Measurements from ENCODE around the gene SCPEP1.

Gene SCPEP1

DNA sequence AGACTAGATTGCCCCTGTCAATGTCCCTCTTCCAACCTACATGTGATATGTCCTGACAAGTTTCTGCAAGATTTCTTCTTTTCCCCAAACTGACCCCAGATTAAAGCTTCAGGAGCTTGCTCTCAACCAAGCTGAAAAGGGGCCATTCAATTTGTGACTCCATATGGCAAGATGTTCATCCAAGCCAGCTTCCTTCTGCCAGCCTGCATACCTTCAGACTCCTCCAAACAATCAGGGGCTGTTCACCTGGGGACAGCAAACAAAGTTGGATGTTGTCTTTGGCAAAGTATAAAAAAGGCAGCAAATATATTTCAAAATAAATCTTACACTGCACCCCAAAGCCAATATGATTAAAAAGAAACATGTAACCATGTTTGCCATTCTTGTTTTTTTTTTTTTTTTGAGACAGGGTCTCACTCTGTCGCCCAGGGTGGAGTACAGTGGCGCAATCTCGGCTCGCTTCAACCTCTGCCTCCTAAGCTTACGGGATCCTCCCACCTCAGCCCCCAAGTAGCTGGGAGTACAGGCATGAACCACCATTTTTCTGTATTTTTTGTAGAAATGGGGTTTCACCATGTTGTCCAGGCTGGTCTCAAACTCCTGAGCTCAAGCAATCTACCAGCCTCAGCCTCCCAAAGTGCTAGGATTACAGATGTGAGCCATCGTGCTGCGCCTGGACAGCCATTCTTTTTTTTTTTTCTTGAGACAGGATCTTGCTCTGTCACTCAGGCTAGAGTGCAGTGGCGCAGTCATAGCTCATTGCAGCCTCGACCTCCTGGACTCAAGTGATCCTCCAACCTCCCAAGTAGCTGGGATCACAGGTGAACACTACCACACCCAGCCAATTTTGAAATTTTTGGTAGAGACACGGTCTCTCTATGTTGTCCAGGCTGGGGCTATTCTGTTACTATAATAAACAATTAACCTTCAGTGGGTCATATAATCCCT lies 57.1 kb downstream of the SCPEP1 start:
- H3K4me3 ChIP-seq (ENCODE audit: low read depth, low read length): no peak overlapping the region

GRCh38 chr17:57035971-57036481 lies 58.1 kb downstream of the SCPEP1 start:
- H3K4me3 ChIP-seq (ENCODE audit: low read depth, low read length): no peak overlapping the region

GRCh38 chr17:57037411-57037810 lies 59.5 kb downstream of the SCPEP1 start:
- no peak overlapping the region for H3K4me3 ChIP-seq (ENCODE audit: low read depth, low read length)

DNA sequence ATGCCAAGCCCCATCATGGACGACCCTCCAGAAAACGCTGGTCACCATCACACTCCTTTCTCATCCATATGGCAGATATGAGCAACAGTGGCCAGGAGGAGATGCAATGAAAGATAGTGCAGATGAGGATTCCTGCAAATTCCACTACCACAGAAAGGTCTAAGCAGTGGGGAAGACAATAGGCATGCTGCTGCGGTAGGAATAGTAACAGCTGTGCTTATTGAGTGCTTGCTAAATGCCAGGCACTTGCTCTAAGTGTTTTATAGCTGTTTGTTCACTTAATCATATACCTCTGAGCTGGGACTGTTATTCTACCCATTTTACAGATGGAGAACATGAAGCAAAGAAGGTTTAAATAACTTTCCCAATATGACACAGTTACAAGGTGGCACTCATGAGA lies 60.6 kb downstream of the SCPEP1 start:
- no peak overlapping the region for H3K4me3 ChIP-seq (ENCODE audit: low read depth, low read length)

GRCh38 chr17:57040571-57040970 lies 62.6 kb downstream of the SCPEP1 start:
- no peak overlapping the region for H3K4me3 ChIP-seq (ENCODE audit: low read depth, low read length)

DNA sequence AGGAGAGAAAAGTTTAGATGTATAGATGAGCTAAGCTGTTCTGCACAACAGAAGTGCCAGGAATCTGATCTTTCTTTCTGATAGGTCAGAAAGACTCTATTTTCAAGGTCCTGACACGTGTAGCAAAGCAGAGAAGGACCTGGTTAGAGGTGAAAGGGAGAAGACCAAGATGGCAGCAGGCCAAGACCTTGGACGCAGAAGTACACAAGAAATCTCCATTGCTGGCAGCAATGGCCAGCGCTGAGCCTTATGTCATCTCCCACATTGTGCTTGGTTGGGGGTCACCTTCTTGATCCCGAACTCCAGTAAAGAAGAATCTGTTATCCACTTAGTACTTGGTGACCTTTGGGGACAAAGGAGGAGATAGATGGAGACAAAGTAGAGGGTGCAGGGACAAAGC lies 65.3 kb downstream of the SCPEP1 start:
- H3K4me3 ChIP-seq (ENCODE audit: low read depth, low read length): no peak overlapping the region

DNA sequence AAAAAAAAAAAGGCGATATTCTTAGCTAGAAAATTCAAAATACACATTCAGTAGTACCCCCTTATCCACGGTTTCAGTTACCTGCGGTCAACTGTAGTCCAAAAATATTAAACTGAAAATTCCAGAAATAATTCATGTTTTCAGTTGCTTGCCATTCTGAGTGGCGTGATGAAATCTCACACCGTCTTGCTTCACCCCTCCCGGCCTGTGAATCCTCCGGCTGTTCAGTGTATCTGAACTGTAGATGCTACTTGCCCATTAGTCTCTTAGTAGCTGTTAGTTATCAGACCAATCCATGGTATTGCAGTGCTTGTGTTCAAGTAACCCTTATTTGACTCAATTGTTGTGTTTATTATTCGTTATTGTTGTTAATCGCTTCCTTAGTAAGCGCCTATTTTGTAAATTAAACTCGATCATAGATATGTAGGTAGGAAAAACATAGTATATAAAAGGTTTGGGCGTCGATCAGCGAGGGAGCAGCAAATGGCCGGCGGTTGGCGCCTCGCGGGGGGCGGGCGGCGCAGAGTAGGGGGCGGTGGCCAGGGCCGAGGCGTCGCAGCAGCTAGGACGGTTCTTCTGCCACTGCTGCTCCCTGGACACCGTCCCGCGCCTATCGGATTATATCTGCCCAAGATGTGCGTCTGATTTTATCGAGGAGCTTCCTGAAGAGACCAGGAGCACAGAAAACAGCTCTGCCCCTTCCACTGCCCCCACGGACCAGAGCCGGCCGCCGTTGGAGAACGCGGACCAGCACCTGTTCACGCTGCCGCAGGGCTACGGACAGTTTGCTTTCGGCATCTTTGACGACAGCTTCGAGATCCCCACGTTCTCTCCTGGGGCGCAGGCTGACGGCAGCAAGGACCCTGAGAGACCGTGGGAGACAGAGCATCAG lies 67.3 kb downstream of the SCPEP1 start:
- H3K4me3 ChIP-seq (ENCODE audit: low read depth, low read length): no peak overlapping the region

- H3K4me3 ChIP-seq (ENCODE audit: low read depth, low read length): no peak overlapping the region
Measured at GRCh38 chr17:57045868-57046704, 68.2 kb downstream of the SCPEP1 start.

GRCh38 chr17:57046749-57047148 lies 68.8 kb downstream of the SCPEP1 start:
- no peak overlapping the region for H3K4me3 ChIP-seq (ENCODE audit: low read depth, low read length)

DNA sequence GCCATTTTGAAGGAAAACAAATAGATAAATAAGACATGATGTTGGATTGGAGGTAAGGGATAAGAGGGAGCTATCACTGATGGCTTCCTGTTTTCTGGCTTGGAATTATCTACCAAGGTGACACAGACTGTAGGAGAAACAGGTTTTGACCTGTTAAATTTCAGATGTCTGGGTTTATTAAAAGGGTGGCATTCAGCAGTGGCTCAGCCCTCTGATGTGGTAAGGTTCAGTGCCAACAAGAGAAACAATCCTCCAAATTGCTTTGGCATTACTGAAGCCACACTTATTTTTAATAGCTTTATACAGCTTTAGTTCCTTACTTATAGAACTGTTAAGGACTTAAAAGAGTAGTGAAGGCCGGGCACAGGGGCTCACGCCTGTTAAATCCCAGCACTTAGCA lies 70.2 kb downstream of the SCPEP1 start:
- no peak overlapping the region for H3K4me3 ChIP-seq (ENCODE audit: low read depth, low read length)

- no peak overlapping the region for H3K4me3 ChIP-seq (ENCODE audit: low read depth, low read length)
Measured at GRCh38 chr17:57050306-57050705, 72.4 kb downstream of the SCPEP1 start.

DNA sequence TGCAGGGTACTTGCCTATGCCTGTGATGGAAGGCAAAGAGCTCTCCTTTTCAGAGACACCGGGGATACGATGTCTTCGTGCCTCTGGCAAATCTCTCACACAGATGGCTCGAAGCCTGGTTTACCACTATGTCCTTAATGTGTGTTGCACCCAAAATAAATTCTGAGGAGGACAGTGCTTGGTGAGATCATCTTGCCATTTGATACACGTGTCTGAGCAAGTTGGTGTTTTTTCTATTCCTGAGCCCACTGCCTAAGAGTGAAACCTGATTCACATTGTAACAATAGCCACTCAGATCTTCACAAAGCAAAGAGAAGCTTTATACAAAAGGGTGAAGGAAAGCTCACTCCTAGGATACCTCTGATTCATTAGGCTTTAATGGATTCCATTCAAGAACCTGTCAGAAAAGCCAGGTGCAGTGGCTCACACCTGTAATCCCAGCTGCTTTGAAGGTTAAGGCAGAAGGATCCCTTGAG lies 74.0 kb downstream of the SCPEP1 start:
- H3K4me3 ChIP-seq (ENCODE audit: low read depth, low read length): no peak overlapping the region

Data from iPS-11a (cell line).